ENCODE data around the gene MRPS26.
"Not testable (repeated sequence)": the region's sequence is repeated elsewhere in the genome, so short reads cannot be mapped to it uniquely, and the experiment has no call there.

DNA sequence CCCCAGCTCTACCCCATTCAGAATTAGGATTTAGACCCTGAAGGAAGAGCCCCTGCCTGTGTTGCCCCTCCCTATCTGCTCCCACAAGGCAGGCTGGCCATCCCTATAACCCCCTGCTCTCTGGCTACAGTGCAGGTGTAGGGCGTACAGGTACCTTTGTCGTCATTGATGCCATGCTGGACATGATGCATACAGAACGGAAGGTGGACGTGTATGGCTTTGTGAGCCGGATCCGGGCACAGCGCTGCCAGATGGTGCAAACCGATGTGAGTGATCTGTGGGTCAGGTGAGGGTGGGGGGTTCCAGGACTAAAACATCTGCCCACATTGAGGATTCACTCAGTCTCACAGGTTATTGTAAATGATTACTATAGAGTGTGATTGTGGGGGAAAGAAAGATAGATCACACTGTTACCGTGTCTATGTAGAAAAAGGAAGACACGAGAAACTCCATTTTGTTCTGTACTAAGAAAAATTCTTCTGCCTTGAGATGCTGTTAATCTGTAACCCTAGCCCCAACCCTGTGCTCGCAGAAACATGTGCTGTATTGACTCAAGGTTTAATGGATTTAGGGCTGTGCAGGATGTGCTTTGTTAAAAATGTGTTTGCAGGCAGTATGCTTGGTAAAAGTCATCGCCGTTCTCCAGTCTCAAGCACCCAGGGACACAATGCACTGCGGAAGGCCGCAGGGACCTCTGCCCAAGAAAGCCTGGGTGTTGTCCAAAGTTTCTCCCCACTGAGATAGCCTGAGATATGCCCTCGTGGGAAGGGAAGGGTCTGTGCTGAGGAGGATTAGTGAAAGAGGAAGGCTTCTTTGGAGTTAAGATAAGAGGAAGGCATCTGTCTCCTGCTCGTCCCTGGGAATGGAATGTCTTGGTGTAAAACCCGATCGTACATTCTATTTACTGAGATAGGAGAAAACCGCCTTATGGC is 23.0 kb upstream of the MRPS26 start:
- not testable (repeated sequence) for TF ChIP-seq POLR2A, POLR2AphosphoS5 (IDR thresholded peaks at IDR 0.05; ENCODE audit: low read depth, low read length)

All from GM12892 (cell line).